Stimulated activated CD8-positive, alpha-beta memory T cell treated with anti-CD3 and anti-CD28 coated beads, Interleukin-4, amount 100 ng/mL, for 4 hours (primary cell): Measurements from ENCODE around the gene AGMO.

ENCODE experiments used
- DNase-seq, 2 donors: peaks; one replicate each; pipeline ENCODE4 v3.0.0-alpha.2; 2020; ENCODE audit warnings: low read depth in 2 of 2, low spot score in 1 of 2

AGMO gene

DNA sequence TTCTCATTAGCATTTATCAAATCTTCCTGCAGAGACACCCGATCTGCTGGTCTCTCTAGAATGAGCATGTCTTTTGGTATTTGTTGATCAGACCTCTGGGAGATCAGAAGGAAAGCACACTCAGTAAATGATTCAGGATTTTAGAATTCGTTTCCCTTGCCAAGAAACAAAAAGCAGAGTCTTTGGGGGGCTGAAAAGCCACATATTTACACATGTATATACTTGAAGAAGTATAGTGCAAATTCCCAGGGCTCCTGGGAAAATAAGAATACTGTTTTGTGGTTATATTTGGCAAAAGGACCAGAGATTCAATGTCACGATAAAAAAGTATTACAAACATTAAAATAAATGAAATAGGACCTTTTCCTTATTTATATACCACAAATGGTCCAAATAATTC lies 100.2 kb downstream of the AGMO start:
- no peak for DNase-seq

DNA sequence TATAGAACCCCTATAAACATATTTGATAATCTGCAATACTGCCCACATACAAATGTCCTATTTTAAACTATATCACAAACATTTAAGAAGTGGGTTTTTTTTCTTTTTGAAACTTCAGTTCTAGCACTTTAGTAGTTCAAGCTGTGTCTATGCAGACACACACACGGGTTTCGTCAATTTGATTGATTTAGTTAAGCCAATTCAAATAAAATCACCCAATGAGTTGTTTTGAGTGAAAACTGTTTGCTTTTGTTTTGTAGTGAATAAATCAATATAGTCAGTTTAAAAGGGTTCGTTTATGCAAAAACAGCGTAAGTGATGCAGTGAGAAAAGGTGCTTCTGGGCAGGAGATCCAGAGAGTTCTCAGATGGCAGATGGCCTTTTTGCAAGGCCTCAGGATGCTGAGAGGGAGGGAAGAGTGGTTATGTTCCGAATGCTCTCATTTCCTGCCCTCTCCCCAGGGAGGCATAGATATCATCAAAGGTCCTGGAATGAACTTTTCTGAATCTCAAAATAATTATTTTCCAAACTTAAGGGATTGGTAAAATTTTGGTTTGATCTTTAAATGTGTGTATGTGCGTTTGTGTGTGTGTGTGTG lies 102.7 kb downstream of the AGMO start:
- no peak for DNase-seq

DNA sequence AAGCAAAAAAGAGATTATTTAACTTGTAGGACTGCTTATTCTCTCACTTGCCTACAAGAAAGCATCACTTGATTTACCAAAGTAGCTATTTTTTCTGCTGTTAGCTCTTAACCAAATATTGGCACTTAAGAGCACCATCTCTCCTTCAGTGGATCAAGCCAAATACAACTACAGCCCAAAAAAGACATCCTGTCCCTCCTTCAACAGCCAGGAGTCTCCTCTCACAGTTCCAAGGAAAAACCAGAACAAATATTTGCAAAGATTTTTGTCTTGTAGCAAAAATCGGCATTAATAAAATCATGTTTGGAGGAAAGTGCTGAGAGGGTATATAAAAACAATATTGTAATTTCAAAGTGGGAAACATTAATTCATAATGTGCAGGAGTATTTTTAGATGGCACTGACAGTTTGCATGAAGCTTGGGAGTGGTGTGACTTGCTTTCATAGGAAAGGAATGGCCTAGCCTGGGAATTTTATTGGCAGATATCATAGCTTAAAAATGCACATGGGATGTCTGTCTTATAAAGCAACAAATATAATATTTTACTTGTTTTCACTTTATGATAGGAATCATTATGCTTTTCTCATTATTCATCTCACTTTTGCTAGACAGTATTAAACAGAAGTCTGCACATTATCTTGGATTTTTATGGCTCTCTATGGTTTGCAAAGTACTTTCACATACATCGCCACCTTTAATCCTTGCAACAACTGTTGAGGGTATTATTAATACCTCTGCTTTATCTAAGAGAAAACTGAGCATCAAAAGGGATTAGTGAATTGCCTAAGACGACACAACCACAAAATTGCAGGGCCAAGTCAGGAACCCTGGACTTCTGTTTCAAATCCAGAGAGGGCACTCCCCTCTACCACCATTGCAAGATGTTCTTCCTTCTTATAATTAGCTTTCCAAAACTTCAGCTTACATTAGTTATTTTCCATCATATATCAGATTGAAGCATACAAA lies 103.5 kb downstream of the AGMO start:
- DNase-seq = no peak

DNA sequence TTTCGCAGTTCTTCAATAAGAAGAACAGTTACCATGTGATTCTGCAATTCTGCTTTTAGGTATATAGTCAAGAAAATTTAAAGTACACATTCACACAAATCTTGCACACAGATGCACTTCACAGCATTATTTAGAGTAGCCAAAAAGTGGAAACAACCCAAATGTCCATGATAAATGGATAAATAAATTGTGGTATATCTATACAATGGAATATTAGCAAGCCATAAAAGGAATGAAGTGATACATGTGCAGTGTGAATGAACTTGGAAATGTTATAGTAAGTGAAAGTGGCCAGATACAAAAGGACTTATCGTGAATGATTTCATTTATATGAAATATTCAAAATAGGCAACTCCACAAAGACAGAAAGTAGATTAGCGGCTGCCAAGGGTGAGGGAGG lies 109.1 kb downstream of the AGMO start:
- no peak for DNase-seq

DNA sequence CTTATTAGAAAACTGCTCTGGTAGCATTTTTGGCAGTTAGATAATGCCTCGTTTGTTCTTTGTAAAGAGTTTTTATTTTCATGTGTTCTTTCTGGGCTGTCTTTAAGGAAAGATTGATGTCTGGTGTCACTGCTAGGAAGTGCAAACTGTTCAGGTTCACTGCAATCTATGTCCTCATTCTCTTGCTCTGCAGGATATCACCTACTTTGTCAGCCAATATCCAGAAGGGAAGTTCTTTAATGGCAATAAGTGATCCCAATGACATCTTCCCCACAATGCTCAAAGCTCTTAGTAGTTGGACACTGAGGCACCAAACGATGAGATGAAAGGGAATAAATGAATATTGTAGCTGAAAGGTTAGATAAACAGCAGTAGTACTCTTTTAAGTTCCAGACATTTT lies 115.1 kb downstream of the AGMO start:
- no peak for DNase-seq

DNA sequence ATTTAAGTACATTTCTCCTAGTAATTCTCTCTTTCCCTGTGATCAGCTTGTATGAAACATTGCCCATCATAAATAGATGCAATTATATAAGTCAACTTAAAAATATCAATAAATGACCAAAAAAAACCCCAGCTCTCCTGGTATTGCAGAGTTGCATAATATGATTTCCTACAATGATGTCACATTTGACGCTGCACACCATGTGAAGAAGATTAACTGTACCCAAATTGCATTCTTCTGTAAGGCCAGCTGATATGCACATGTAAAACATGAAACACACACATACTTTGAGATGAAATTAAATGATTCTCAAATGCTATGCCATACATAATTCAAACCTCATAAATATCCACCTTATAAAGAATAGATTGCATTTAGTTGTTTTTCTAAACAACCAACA lies 115.5 kb downstream of the AGMO start:
- DNase-seq = no peak

DNA sequence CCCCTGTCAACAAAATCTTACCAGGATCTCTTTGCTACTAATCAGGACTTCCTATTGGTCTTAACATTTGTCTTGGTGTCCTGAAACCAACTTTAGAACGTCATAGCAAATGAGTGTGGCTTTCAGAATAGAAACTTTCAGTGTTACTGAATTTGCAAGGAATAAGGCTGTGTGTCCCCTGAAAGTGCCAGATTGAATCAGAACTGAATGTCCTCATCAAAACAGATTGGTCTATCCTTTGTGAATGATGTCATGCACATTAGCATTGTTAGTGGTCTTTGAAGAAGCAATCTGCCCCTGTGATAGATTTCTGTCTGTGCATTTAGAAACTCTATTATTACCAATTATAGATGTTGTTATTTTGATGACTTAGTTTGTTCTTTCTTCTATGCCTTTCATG lies 119.9 kb downstream of the AGMO start:
- no peak for DNase-seq

DNA sequence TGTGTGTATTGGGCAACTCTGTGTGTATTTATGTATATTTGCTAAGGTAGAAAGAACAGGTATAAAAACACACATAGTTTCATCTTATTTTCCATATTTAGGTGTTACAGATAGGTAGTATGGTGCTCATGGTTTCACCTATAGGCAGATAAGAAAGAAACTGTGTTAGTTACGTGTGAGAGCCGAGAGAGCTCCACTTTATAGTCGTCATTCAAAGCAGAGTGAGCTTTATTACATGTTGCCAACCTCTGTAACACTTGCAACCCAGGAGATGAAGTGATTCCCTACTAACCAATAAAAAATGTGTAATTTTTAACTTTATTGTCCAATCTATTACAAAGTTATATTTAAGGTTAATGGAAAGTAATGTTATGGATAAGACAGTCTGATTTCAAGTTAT lies 121.3 kb downstream of the AGMO start:
- no peak for DNase-seq

DNA sequence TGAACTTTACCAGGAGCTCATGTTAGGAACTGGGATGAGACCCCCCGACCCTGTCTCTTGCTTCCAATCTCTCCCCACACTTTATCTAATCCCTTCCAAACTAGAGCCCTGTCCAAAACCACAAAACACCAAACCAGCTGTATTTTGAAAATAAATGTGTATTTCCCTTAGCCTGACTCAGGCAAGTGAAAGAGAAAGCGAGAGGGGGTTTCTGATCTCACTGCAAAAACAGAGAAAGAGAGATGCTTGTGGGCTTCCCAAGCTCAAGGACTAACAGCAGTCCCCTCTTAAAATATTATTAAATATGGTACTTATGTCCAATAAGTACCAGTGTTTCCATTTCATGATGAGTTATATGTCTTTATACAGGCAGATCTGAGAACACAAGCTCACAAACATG lies 122.0 kb downstream of the AGMO start:
- no peak for DNase-seq

DNA sequence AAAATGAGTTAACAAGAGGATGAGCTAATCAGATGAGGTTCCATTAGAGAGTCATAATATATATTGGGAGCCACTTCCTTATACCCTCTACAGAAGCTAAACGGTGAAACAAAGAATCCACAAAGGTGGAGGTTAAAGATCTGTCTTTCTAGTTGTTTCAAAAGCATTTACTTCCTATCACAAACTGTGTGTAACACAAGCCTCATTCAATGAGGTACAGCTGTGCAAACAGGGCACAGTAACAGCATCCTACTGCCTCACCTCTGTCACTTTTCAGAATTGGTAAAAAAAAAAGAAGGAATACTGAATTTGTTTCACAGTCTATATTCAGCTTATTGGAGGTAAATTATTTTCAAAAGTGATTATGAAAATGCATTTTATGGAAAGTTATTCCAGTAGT lies 128.7 kb downstream of the AGMO start:
- no peak for DNase-seq

DNA sequence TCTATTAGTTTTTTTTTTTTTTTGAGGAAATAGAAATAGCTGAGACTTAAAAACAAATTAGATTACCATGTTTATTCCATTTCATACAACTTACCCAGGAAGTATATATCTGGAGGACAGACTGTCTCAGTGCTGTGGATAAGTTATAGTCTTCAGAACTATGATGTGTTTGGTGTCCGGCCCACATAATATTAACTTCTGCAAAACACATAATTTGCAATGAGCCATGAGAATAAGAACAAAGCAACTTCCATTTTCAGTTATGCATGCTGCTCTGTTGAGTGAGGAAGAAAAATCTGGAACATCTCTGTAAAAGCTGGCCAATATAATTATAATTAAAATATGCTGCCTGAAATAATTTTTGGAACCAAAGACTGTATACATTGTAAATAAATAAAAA lies 130.9 kb downstream of the AGMO start:
- no peak for DNase-seq

DNA sequence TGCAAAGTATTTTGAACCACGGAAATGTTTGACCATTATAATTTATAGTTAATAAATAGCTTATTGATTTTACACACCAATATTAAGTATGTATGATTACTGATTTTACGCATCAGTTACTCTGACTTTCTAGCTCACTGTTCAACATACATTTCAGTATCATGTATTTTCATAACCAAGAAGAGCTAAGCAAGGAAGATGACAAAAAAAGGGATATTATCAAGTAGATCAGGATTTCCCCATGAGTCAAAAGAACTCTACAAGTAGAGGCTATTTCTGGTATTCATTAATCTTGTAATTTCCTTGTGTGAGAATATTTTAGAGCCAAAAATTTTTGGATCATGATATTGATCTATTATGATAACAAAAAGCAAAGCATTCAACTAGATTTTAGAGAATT lies 131.6 kb downstream of the AGMO start:
- no peak for DNase-seq

DNA sequence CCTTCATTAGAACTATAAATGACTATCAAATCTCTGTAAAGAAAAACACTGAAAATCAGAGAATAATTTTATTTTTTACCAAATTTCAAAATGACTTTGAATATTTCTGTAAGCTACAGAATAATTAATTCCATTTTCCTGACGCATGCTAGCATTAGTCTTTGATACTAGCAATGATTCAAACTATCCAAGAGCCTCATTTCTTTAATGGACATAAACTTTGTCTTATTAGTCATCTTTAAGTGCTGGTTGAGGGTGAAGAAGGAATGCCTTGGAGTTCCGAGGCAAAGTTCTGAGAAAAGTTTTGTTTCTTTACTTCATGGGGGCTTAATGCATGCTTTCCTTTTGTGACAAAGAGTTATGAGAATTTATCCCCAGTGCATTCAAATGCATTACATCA lies 137.3 kb downstream of the AGMO start:
- no peak for DNase-seq

DNA sequence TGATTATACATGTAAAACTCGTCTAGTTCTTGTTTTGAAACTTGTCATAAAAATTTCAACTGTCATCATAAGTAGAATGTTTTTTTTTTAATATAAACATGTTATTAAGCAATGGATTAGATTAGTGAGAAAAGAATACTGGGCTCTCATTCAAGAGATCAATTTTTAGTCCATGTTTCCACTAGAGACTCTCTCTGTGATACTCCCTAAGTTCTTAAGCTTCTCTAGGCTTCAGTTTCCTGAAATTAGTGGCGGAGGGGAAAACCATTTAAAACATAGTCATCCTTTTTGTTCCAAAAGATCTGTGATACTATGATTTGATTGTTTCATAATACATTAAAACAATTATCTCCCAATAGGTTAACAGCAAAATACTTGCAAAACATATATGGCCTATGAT lies 142.2 kb downstream of the AGMO start:
- DNase-seq = no peak

DNA sequence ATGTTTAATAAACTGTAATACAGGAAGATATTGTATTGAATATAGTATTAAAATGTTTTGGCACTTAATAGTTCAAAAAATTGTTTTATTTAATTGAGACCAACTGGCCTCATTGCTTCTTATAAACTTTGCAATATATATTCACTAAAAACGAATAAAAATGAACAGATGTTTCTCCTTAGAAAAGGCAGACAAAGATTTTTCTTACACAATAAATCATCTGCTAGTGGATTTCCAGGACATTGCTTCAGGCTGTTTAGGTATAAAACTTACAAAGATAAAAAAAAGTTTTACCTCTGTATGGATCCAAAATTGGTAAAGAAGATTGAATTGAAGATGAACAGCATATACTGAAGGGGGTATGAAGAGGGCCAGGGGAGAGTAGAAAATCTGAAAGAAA lies 143.6 kb downstream of the AGMO start:
- DNase-seq = no peak

DNA sequence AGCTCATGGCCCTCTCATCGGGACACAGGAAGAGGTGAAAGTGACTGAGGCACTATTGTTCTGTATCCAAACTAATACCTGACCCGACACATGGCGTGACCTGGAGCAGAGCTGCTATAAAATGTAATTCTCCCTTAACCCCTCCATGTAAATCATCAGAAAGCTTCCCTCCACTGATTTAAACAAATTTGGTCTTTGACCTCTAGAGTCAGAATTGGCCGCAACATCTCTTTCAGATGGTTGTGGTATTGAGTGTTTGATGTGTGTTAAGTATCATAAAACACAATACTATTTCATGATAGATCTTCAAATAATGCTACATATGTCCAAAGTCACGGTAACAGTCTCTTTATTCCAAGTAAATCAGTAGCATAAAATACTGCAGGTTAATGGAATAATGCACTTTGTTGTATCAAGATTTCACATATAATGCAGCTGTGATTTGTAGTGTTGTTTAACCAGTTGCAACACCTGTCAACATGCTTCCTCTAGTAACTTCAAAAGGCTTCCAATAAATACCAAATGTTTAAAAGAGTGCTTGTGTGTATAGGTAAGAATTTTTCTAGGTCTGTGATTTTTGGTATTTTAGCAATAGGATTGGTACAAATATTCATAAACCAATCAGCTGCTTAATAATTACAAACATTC lies 144.3 kb downstream of the AGMO start:
- no peak for DNase-seq

DNA sequence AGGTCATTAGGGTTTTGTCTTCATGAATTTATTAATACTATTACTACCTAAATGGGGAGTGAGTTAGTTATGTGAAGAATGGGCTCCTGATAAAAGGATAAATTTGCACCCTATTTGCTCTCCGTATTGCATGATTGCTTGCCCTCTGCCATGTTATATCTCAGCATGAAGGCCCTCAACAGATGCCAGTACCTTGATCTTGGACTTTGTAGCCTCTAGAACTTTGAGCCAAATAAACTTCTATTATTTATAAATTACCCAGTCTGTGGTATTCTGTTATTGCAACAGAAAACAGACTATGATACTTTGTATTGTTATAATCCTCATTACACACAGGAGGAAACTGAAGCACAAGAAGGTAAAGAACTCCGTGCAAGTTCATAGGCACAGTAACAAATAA lies 150.8 kb downstream of the AGMO start:
- no peak for DNase-seq

DNA sequence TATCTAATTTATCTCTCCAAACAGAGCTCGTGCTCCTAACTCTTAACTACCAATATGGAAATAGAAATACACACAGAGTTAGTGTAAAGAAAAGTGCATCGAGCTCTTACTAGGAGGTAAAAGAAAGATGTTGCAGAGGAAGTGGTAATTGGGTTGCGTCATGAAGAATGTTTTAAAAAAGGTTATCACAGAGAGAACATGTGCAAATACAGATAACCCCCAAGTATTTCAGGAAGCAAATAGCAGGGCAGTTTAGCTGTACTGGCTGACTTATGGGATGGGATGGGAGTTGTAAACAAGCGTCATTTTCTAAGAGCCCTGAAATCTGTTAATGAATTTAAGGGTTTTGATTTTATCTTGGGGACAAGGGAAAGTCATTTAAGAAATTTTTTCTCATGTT lies 153.9 kb downstream of the AGMO start:
- DNase-seq = no peak

DNA sequence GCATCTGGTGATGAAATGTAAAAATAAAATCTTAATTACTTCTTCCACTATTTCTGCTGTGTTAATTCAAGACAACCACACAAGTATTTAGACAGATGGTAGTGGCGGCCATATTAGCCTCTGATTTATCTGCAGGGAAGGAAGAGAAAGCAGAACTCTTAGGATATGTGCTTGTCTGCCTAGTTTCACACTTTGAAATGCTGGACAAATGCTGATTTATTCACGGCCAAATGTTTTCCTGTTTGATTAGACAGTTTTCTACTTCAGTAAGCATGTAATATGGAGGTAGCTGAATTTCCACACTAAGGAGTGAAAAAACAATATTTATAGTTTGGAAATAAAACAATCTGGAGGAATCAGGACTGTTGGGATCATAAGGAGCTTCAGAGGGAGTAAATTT lies 158.1 kb downstream of the AGMO start:
- DNase-seq = no peak

DNA sequence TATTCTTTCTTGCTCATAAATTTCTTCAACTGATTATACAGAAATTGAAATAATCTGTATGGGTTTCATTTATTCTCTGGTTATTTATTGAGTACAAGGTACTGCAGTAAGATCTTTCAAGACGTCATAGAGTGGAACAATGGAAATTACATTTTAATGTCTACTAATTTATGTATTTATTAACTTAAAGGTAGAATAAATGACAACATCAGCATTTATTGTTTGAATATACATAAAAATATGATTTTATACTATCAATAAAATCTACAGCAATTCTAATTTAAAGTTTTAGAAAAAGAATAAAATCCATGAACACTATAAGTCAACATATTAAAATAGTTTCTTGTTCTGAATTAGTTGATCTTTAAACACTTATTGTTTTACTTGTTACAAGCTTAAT lies 158.5 kb downstream of the AGMO start:
- DNase-seq = no peak

DNA sequence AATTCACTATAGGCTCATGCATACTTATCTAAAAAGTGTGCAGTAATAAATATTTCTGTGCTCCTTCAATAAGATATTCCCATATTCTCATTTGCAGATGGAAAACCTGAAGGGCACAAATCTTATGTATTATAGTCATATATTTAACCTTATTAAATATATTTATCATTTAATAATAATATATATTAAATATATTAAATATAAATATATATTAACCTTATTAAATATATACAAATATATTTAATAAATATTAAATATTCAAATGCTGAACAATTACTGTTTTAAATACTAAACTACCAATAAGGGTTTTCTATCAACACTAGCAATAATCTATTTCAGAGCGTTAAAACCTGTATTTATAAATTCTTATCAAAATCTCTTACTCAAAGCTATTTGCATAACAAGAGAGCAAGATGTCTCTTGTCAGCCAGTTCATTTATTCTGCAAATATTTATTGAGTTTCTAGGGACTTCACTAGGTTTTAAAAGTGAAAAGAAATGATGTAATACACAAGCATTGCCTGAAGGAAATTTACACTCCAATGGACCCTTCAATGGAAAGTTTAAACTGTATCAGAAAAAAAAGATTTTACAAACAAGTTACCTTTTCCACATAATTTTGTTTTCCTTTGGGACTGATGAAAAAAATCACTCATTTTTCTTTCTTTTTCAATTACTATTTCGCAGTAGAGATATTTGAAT lies 159.2 kb downstream of the AGMO start:
- DNase-seq = no peak

DNA sequence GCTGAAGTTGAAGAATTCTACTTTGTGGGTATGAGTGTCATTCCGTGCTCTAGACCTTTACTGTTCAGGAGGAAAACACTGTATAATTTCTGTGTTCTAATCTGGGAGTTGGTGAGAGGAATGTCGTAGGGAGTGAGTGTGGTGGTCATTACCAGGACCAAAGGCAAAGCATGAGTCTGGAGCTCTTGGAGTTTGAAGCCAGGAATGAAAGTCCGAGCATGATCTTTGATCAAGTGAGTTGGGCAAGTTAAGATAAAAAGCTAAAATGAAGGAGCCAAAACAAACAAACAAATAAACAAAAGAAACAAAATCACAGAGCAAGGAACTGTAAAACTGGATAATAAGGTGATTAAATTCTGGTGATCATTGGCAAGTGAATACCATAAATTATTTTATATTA lies 161.4 kb downstream of the AGMO start:
- no peak for DNase-seq
